T-cell (primary cell): ENCODE measurements around the gene IQGAP1. TPM values are rescaled to one million over a fixed set of nuclear protein-coding genes. Genes with fewer than 3 reads are reported as not detected.
A peak's percentile ranks its signal among the peaks of the same experiment; 100 is the strongest.
"Not testable (repeated sequence)": the region's sequence is repeated elsewhere in the genome, so short reads cannot be mapped to it uniquely, and the experiment has no call there.

Experiments
- ATAC-seq, 4 experiments: fragments of 200-7000 bp in 3 of 4; fragments of 150-1000 bp in 1 of 4; cut with Tn5 transposase; replicated peaks in 1 of 4; 1 replicate in 3 of 4; 2 replicates in 1 of 4; pipeline ENCODE4 v1.10.0; 2021; ENCODE audit warnings: moderate library complexity in 3 of 4, mild to moderate bottlenecking in 2 of 4, moderate number of reproducible peaks in 1 of 4
- CTCF ChIA-PET, 2 donors: fragments of 300-600 bp; sonication (Branson Sonifier 250); formaldehyde crosslinking; loops; one replicate each; lab custom pipeline; 2022; ENCODE audit warnings: antibody characterized with exemption in 2 of 2; lab: Charles Lee
- POLR2A ChIA-PET, 2 donors: fragments of 300-600 bp; sonication (Branson Sonifier 250); formaldehyde crosslinking; loops; one replicate each; lab custom pipeline; 2022; ENCODE audit warnings: antibody characterized with exemption in 2 of 2; lab: Charles Lee
- DNase-seq, 35 experiments: peaks; one replicate each; pipeline versions ENCODE4 v3.0.0 to v3.0.0-alpha.2; 2013 to 2023
- H3K27ac ChIP-seq: one replicate; pipeline ENCODE4 v1.5.1; 2013; ENCODE audit warnings: low read length
- H3K27me3 ChIP-seq, 2 experiments: replicated peaks in 1 of 2; 1 replicate in 1 of 2; 2 replicates in 1 of 2; pipeline versions ENCODE4 v1.6.1 to v1.7.0; 2013; ENCODE audit warnings: low read length in 1 of 2, mixed read lengths in 1 of 2; ENCODE audit not compliant: control insufficient read depth in 2 of 2, insufficient read depth in 2 of 2; ENCODE audit errors: extremely low read depth in 1 of 2
- H3K36me3 ChIP-seq, 2 donors: 1 replicate in 1 of 2; 2 replicates in 1 of 2; pipeline versions ENCODE4 v1.6.1 to v1.7.0; 2013; ENCODE audit warnings: low read length in 1 of 2; ENCODE audit not compliant: control insufficient read depth in 2 of 2, insufficient read depth in 1 of 2; ENCODE audit errors: extremely low read depth in 1 of 2
- H3K4me1 ChIP-seq, 2 experiments: 1 replicate in 1 of 2; 2 replicates in 1 of 2; pipeline versions ENCODE4 v1.6.1 to v1.7.0; 2013; ENCODE audit warnings: low read length in 2 of 2, mixed read lengths in 1 of 2; ENCODE audit not compliant: insufficient read depth in 2 of 2, control insufficient read depth in 1 of 2; ENCODE audit errors: extremely low read depth in 1 of 2
- H3K4me3 ChIP-seq, 2 donors: 1 replicate in 1 of 2; 2 replicates in 1 of 2; pipeline versions ENCODE4 v1.5.1 to v1.7.0; 2013; ENCODE audit warnings: mild to moderate bottlenecking in 2 of 2, low read length in 1 of 2, moderate library complexity in 1 of 2; ENCODE audit not compliant: control insufficient read depth in 1 of 2; ENCODE audit errors: extremely low read depth in 1 of 2
- H3K9me3 ChIP-seq: 2 replicates; pipeline ENCODE4 v1.7.0; 2013
- H3K27ac Mint-ChIP-seq, 2 donors: one replicate each; pipeline ENCODE4 v1.8.0; 2020 to 2021; ENCODE audit warnings: mild to moderate bottlenecking in 2 of 2, mixed read lengths in 2 of 2
- H3K27me3 Mint-ChIP-seq, 2 donors: one replicate each; pipeline ENCODE4 v1.8.0; 2021 to 2022; ENCODE audit warnings: mixed read lengths in 2 of 2
- H3K36me3 Mint-ChIP-seq: one replicate; pipeline ENCODE4 v1.8.0; 2021; ENCODE audit warnings: mixed read lengths
- H3K4me1 Mint-ChIP-seq, 3 donors: one replicate each; pipeline ENCODE4 v1.8.0; 2020 to 2022; ENCODE audit warnings: mixed read lengths in 3 of 3, mild to moderate bottlenecking in 1 of 3
- H3K4me3 Mint-ChIP-seq, 3 donors: one replicate each; pipeline ENCODE4 v1.8.0; 2020 to 2022; ENCODE audit warnings: mild to moderate bottlenecking in 3 of 3, mixed read lengths in 3 of 3, moderate library complexity in 3 of 3
- H3K9me3 Mint-ChIP-seq, 3 donors: one replicate each; pipeline ENCODE4 v1.8.0; 2020 to 2022; ENCODE audit warnings: mixed read lengths in 3 of 3
- WGBS: methylation state at CpG from one replicate; pipeline ENCODE4 v1.1.5; 2013; ENCODE audit warnings: missing lambda C conversion rate; ENCODE audit not compliant: insufficient coverage; 5-methylcytosine and 5-hydroxymethylcytosine counted together
- total RNA-seq, 35 experiments: library from RNA in 6 of 35; stranded (reverse) in 6 of 35; fragments of 120-200 nt in 1 of 35; gene quantifications; one replicate each; pipeline versions ENCODE4 v1.2.1 to v1.2.4 and lab custom pipeline; 2013 to 2026

IQGAP1 gene
- total RNA-seq, 5 donors from 2014 or later (not counting 1 experiment from before 2014, with no cell fraction given), result 125 to 158 (median 127) TPM

GRCh38 chr15:90413411-90414379 lies 25.7 kb downstream of the IQGAP1 start:
- ChIA-PET CTCF (interaction anchor here (0.6 to 1.0 kb wide), 2 partner anchors 77 to 502 kb away, joined by 3 to 6 read pairs; no protein-coding TSS in a partner anchor), POLR2A (interaction anchor here in 1 of 2 donors (0.6 kb wide), 1 partner anchor 153 kb away, joined by 6 read pairs; no protein-coding TSS in a partner anchor)
- Histone ChIP-seq H3K27me3 (no peaks in the 10 kb centered on the region), H3K36me3 (no peaks in the 10 kb centered on the region), H3K9me3 (no peaks in the 10 kb centered on the region), H3K4me1 (peaks cover 31 to 38% of the 10 kb centered on the region in 2 experiments), H3K27ac (peak overlapping the region; percentile 41), H3K4me3 (no peak overlapping the region)
- DNase-seq (no peak), ATAC-seq (peak in 3 of 4 experiments; percentile 38 to 72 (median 45))
- Mint-ChIP-seq H3K9me3 (peaks cover 0 to 3% (median 3%) of the 10 kb centered on the region in 3 donors), H3K4me3 (peak overlapping the region in 2 of 3 donors; percentile 18 to 47), H3K27ac (peak overlapping the region; percentile 70 to 77), H3K27me3 (no peaks in the 10 kb centered on the region), H3K36me3 (peaks cover 33% of the 10 kb centered on the region), H3K4me1 (peaks cover 79 to 86% (median 83%) of the 10 kb centered on the region in 3 donors)
- 90% methylated on average over 2 of the region's 10 CpGs for WGBS

GRCh38 chr15:90414408-90415028 lies 26.5 kb downstream of the IQGAP1 start:
- peaks cover 0 to 3% (median 2%) of the 10 kb centered on the region in 3 donors for H3K9me3 Mint-ChIP-seq
- Histone ChIP-seq H3K27me3 (no peaks in the 10 kb centered on the region), H3K4me1 (peaks cover 33 to 41% of the 10 kb centered on the region in 2 experiments), H3K4me3 (no peak overlapping the region), H3K27ac (peak overlapping the region; percentile 41), H3K36me3 (no peaks in the 10 kb centered on the region), H3K9me3 (no peaks in the 10 kb centered on the region)
- peaks cover 32% of the 10 kb centered on the region for H3K36me3 Mint-ChIP-seq
- ChIA-PET POLR2A (no interaction called here), CTCF (interaction anchor here in 1 of 2 donors (0.7 to 1.2 kb wide), 2 partner anchors 95 to 460 kb away, joined by 3 read pairs; no protein-coding TSS in a partner anchor)
- no peak for DNase-seq
- H3K4me1 Mint-ChIP-seq, result peaks cover 84 to 90% (median 84%) of the 10 kb centered on the region in 3 donors
- no peak for ATAC-seq
- WGBS, result 40% methylated on average over 6 of the region's 9 CpGs
- peak overlapping the region; percentile 36 to 54 (median 36) for H3K4me3 Mint-ChIP-seq
- peak overlapping the region; percentile 82 to 88 for H3K27ac Mint-ChIP-seq
- H3K27me3 Mint-ChIP-seq, result no peaks in the 10 kb centered on the region

GRCh38 chr15:90416052-90416451 lies 28.0 kb downstream of the IQGAP1 start:
- H3K36me3 Mint-ChIP-seq, result peaks cover 25% of the 10 kb centered on the region
- H3K4me3 ChIP-seq, H3K27me3 Mint-ChIP-seq, H3K36me3 ChIP-seq, DNase-seq, H3K9me3 ChIP-seq, CTCF ChIA-PET, ATAC-seq, H3K27ac ChIP-seq, H3K4me3 Mint-ChIP-seq, H3K9me3 Mint-ChIP-seq, H3K27me3 ChIP-seq, POLR2A ChIA-PET, H3K27ac Mint-ChIP-seq: not testable (repeated sequence)
- no CpG with 5 or more reads among the region's 5 CpGs for WGBS
- H3K4me1 Mint-ChIP-seq, result peaks cover 84 to 90% (median 89%) of the 10 kb centered on the region in 3 donors
- peaks cover 45 to 46% of the 10 kb centered on the region in 2 experiments for H3K4me1 ChIP-seq

- peaks cover 26 to 53% of the 10 kb centered on the region in 2 experiments for H3K4me1 ChIP-seq
- no peaks in the 10 kb centered on the region for H3K9me3 Mint-ChIP-seq
- H3K4me3 Mint-ChIP-seq, result peak overlapping the region in 1 of 3 donors; percentile 10
- CTCF ChIA-PET, result interaction anchor here in 1 of 2 donors (0.5 kb wide), 1 partner anchor 90 kb away, joined by 4 read pairs; no protein-coding TSS in a partner anchor
- no peak for ATAC-seq
- 20% methylated on average over 1 of the region's 4 CpGs for WGBS
- peaks cover 24% of the 10 kb centered on the region for H3K36me3 Mint-ChIP-seq
- peaks cover 75 to 85% (median 82%) of the 10 kb centered on the region in 3 donors for H3K4me1 Mint-ChIP-seq
- no peak for DNase-seq
- H3K4me3 ChIP-seq, result no peak overlapping the region
- H3K36me3 ChIP-seq, result no peaks in the 10 kb centered on the region
- no peaks in the 10 kb centered on the region for H3K27me3 Mint-ChIP-seq
- POLR2A ChIA-PET, result interaction anchor here (0.5 to 0.7 kb wide), 2 partner anchors 16 to 32 kb away, joined by 5 read pairs; no protein-coding TSS in a partner anchor
- no peaks in the 10 kb centered on the region for H3K9me3 ChIP-seq
- no peaks in the 10 kb centered on the region for H3K27me3 ChIP-seq
- H3K27ac Mint-ChIP-seq, result peak overlapping the region; percentile 16 to 36
- H3K27ac ChIP-seq, result peak overlapping the region; percentile 32
These were observed 30.6 kb downstream of the IQGAP1 start for GRCh38 chr15:90418627-90419026.

DNA sequence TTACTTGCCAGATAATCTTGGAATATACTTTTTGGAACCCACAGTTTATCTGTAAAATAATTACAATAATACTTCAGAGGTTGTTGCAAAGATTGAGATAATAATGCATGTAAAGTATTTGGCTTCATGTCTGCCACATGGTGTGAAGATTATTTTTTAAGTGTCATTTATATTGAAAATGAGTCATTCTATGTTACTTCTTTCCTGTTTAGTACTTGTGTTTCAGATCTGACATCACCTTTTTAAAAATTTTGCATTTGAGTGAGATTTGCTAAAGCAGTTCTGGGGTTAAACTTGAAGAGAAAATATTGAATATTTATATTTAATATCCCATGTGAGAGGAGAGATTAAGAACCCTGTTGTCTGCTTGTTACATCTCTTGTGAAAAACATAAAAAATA lies 31.2 kb downstream of the IQGAP1 start:
- peak overlapping the region; percentile 76 to 80 for H3K27ac Mint-ChIP-seq
- H3K27ac ChIP-seq, result peak overlapping the region; percentile 32
- ChIA-PET CTCF (no interaction called here), POLR2A (no interaction called here)
- H3K4me1 ChIP-seq, result peaks cover 25 to 48% of the 10 kb centered on the region in 2 experiments
- peaks cover 75 to 85% (median 81%) of the 10 kb centered on the region in 3 donors for H3K4me1 Mint-ChIP-seq
- H3K27me3 ChIP-seq, result no peaks in the 10 kb centered on the region
- no peaks in the 10 kb centered on the region for H3K9me3 ChIP-seq
- H3K36me3 Mint-ChIP-seq, result peaks cover 24% of the 10 kb centered on the region
- no peak overlapping the region for H3K4me3 ChIP-seq
- DNase-seq, result no peak
- ATAC-seq, result peak in 1 of 4 experiments; percentile 29
- no peaks in the 10 kb centered on the region for H3K27me3 Mint-ChIP-seq
- H3K36me3 ChIP-seq, result no peaks in the 10 kb centered on the region
- H3K9me3 Mint-ChIP-seq, result no peaks in the 10 kb centered on the region
- peak overlapping the region in 2 of 3 donors; percentile 9 to 28 for H3K4me3 Mint-ChIP-seq
